HEK293T (cell line): Measurements from ENCODE around the gene PTDSS2.

Experiments
- CTCF ChIA-PET: fragments of 350-600 bp; formaldehyde crosslinking; extraction: SDS; loops from one replicate; lab custom pipeline; 2021; ENCODE audit warnings: antibody characterized with exemption, inconsistent platforms; lab: Yijun Ruan, JAX
- POLR2A ChIA-PET: fragments of 350-600 bp; formaldehyde crosslinking; extraction: SDS; loops from one replicate; lab custom pipeline; 2020; ENCODE audit warnings: antibody characterized with exemption, inconsistent platforms; lab: Yijun Ruan, JAX
- DNase-seq: peaks from one replicate; pipeline ENCODE4 v3.0.0; 2012; ENCODE audit warnings: mixed read lengths; ENCODE audit errors: extremely low spot score
- ARNT ChIP-seq: fragments of 450-650 bp; IDR thresholded peaks from 2 replicates; pipeline ENCODE4 v1.6.1; 2017; ENCODE audit warnings: mild to moderate bottlenecking
- BHLHE40 ChIP-seq: fragments of 450-650 bp; IDR thresholded peaks from 2 replicates; pipeline ENCODE4 v1.6.1; 2016; ENCODE audit warnings: mild to moderate bottlenecking, moderate library complexity, borderline replicate concordance
- CTBP1 ChIP-seq: fragments of 450-650 bp; IDR thresholded peaks from 2 replicates; pipeline ENCODE4 v1.6.1; 2016; ENCODE audit warnings: borderline replicate concordance
- ELF4 ChIP-seq: fragments of 450-650 bp; IDR thresholded peaks from 2 replicates; pipeline ENCODE4 v1.6.1; 2017; ENCODE audit warnings: antibody characterized with exemption
- FOXA1 ChIP-seq: fragments of 450-650 bp; IDR thresholded peaks from 2 replicates; pipeline ENCODE4 v1.6.1; 2016; ENCODE audit warnings: mild to moderate bottlenecking
- FOXK2 ChIP-seq: fragments of 450-650 bp; IDR thresholded peaks from 2 replicates; pipeline ENCODE4 v1.6.1; 2016; ENCODE audit warnings: mild to moderate bottlenecking
- FOXM1 ChIP-seq: fragments of 450-650 bp; IDR thresholded peaks from 2 replicates; pipeline ENCODE4 v1.6.1; 2017; ENCODE audit warnings: mild to moderate bottlenecking, borderline replicate concordance
- HDGF ChIP-seq: fragments of 450-650 bp; IDR thresholded peaks from 2 replicates; pipeline ENCODE4 v1.6.1; 2017; ENCODE audit warnings: antibody characterized with exemption, borderline replicate concordance
- L3MBTL2 ChIP-seq: fragments of 450-650 bp; conservative IDR thresholded peaks from 2 replicates; pipeline ENCODE4 v1.6.1; 2016; ENCODE audit warnings: mild to moderate bottlenecking
- LEF1 ChIP-seq: fragments of 450-650 bp; IDR thresholded peaks from 2 replicates; pipeline ENCODE4 v1.6.1; 2017; ENCODE audit warnings: mild to moderate bottlenecking, borderline replicate concordance
- NFRKB ChIP-seq: fragments of 450-650 bp; IDR thresholded peaks from 2 replicates; pipeline ENCODE4 v1.6.1; 2016; ENCODE audit warnings: mild to moderate bottlenecking, moderate library complexity
- PKNOX1 ChIP-seq: fragments of 450-650 bp; IDR thresholded peaks from 2 replicates; pipeline ENCODE4 v1.6.1; 2016
- SP1 ChIP-seq: fragments of 450-650 bp; IDR thresholded peaks from 2 replicates; pipeline ENCODE4 v1.6.1; 2017
- SUZ12 ChIP-seq: fragments of 450-650 bp; IDR thresholded peaks from 2 replicates; pipeline ENCODE4 v1.6.1; 2016; ENCODE audit warnings: mild to moderate bottlenecking
- TARDBP ChIP-seq: fragments of 450-650 bp; IDR thresholded peaks from 2 replicates; pipeline ENCODE4 v1.6.1; 2016
- ZNF384 ChIP-seq: fragments of 450-650 bp; IDR thresholded peaks from 2 replicates; pipeline ENCODE4 v1.6.1; 2016

Gene PTDSS2

DNA sequence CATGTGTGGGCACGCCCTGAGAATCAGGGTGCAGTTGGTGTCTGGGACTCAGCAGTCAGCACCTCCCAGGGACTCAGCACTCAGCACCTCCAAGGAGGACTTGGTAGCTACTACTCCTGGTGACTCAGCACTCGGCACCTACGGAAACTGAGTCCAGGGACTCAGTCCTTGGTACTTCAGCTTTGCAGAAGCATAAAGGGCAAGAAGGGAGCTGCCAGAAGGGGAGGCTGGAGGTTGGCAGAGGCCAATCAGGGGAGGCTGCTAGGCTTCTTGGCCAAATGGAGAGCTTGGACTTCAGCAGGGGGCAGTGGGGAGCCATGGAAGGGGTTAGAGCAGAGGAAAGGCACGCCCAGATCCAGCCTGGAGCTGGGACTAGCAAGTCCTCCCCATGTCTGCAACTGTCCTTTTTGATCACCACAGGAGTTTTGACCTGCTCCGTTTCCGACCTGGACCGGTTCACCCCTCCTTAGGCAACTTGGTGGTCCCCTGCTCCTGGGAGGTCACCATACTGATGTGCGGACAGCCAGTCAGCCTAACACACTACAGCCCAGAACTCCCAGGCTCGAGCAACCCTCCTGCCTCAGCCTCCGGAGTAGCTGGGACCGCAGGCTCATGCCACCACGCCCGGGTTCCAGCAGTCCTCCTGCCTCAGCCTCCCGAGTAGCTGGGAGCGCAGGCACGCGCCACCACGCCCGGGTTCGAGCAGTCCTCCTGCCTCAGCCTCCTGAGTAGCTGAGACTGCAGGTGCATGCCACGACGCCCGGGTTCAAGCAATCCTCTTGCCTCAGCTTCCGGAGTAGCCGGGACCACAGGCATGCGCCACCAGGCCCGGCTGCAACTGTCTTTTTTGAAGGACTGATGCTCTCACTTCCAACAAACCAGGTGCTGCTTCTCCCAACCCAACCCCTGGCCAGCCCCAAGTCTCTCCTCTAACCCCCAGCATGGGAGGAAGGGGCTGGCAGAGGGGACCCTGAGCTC, 9.7 kb upstream of the PTDSS2 start:
- POLR2A ChIA-PET = interaction anchor here (1.2 kb wide), 1 partner anchor 8 kb away, joined by 4 read pairs; no protein-coding TSS in a partner anchor
- DNase-seq = no peak
- no peak for TF ChIP-seq FOXM1
- no peak for TF ChIP-seq BHLHE40
- TF ChIP-seq CTBP1 = no peak
- TF ChIP-seq SUZ12 = no peak
- no peak for TF ChIP-seq L3MBTL2
- TF ChIP-seq ZNF384 = no peak
- no peak for TF ChIP-seq ELF4
- TF ChIP-seq SP1 = no peak
- no peak for TF ChIP-seq FOXK2
- TF ChIP-seq NFRKB = no peak
- CTCF ChIA-PET = no interaction called here

DNA sequence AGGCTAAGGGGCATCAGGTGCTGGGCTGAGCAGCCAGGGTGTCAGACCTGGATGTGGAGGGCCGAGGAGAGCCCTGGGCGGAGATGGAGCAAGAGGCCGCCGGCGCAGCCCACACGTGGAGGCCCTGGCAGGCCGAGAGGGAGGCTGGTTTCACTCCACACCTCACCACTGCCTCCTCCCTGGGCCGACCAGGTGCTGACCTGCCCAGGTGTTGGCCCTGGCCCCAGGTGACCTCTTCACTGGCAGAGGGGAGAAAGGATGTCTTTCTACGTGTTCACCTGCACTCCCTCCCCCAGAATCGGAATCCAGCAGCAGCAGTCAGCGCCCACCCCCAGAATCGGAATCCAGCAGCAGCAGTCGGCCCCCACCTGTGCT, 9.0 kb upstream of the PTDSS2 start:
- DNase-seq = no peak
- ChIA-PET POLR2A (no interaction called here), CTCF (no interaction called here)
- TF ChIP-seq TARDBP = no peak
- TF ChIP-seq ZNF384 = no peak
- no peak for TF ChIP-seq SP1
- TF ChIP-seq CTBP1 = no peak
- no peak for TF ChIP-seq FOXA1
- TF ChIP-seq L3MBTL2 = no peak
- TF ChIP-seq SUZ12 = no peak
- TF ChIP-seq NFRKB = no peak
- no peak for TF ChIP-seq HDGF
- TF ChIP-seq ELF4 = no peak
- TF ChIP-seq BHLHE40 = no peak
- TF ChIP-seq ARNT = no peak
- TF ChIP-seq PKNOX1 = no peak
- no peak for TF ChIP-seq FOXK2
- TF ChIP-seq FOXM1 = no peak
- TF ChIP-seq LEF1 = no peak

DNA sequence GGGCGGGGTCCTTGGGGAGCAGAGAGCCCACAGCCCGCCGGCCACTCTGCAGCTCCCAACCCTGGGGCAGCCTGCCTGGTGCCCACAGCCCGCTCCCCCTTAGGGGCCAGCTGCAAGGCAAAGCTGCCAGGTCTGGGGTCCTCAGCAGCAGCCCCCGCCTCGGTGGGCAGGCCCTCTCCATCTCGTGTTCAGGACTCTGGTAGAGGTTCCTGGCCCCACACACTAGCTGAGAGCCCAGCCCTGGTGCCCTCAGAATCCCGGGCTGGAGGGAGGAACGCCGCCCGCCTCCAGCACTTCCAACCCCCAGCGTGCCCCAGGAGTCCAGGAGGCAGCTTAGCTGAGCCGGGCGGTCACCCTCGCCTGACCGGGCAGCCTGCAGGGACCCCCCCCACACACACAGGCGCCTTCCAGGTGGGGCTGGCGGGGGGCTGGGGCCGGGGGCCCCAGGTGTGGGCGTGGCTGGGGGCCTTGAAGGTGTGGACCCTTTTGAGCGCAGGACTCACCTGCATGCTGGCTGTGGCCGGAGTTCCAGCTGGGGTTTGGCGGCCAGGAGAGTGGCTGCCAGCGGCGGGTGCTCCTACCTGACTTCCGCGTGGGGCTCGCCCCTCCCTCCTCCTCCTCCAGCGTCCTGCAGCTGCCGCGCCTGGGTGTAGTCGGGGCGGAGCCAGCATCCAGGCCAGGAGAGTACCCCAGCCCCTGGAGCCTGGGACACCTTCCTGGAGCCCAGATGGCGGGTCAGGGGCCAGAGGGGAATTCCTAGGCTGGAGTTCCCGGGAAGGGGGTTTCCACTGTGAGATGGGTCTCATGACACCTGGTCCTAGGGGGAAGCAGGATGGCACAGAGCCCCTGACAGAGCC, 8.4 kb upstream of the PTDSS2 start, which contains the start of gene ANO9:
Gene ANO9 (minus strand): TSS at position 594 of the 857 bp plus-strand sequence. CDS start 85 bp downstream, at position 509.
- TF ChIP-seq L3MBTL2 = no peak
- no peak for TF ChIP-seq LEF1
- TF ChIP-seq FOXK2 = no peak
- TF ChIP-seq CTBP1 = no peak
- no peak for TF ChIP-seq FOXA1
- no peak for TF ChIP-seq SP1
- CTCF ChIA-PET = no interaction called here
- DNase-seq = no peak
- POLR2A ChIA-PET = no interaction called here

DNA sequence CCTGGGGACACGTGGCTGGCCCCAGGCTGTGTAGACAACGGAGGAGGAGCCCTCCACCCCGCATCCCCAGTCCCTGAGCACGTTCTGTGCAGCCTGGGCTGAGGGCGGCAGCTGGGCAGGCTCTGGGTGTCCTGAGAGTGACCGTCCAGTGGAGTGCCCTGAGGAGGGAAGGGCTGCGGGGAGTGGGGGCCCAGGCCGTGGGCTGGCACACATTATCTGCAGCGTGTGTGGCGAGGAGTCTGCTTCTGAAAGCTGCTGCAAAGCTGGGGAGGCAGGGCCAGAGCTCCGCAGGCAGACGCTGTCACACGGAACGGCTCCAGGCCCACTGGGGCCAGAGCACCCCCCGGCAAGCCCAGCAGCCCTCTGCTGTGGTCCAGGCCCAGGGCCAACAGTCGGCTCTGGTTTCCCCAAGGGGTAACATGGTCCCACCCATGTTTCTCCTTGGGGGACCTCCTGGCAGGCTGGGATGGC, 7.4 kb upstream of the PTDSS2 start:
- TF ChIP-seq ZNF384 (no peak), FOXK2 (no peak), PKNOX1 (no peak), BHLHE40 (no peak), SP1 (no peak)
- ChIA-PET CTCF (no interaction called here), POLR2A (no interaction called here)
- no peak for DNase-seq

DNA sequence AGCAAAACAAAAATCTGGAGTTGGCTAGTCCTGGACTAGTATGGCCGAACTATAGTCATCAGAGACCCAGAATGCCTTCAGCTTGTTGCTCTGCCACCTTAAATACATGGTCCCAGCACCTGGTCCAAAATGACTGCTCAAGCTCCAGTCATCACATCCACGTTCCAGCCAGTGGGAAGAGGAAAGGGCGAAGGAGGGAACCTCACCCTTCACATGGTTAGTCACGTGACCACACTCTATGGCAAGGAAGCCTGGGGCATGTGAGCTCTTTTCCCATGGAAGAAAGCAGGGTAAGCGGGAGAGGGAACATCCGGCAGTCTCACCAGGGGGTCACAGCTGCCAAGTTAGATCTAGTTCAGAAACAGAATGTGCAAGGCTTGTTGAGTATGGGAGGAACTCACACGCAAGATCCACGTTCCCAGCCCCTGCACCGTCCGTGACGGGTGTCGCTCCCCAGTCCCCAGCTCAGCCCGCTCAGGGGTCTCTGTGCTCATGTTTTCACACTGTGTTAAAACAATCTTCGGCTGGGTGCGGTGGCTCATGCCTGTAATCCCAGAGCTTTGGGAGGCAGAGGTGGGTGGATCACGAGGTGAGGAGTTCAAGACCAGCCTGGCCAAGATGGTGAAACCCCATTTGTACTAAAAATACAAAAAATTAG, 6.4 kb upstream of the PTDSS2 start:
- peak; percentile 67 for TF ChIP-seq L3MBTL2
- TF ChIP-seq CTBP1 = no peak
- TF ChIP-seq FOXA1 = no peak
- CTCF ChIA-PET = no interaction called here
- POLR2A ChIA-PET = no interaction called here
- DNase-seq = no peak

- CTCF ChIA-PET = no interaction called here
- POLR2A ChIA-PET = interaction anchor here (0.6 kb wide), 1 partner anchor 22 kb away, joined by 3 read pairs; no protein-coding TSS in a partner anchor
- TF ChIP-seq FOXA1 (no peak), LEF1 (no peak), PKNOX1 (no peak), ARNT (no peak), HDGF (no peak)
- DNase-seq = no peak
Observed at GRCh38 chr11:444396-445144, 5.5 kb upstream of the PTDSS2 start.
